Neural cell (in vitro differentiated cells): ENCODE data around the gene SDK2.

Source experiments
- CTCF ChIP-seq: fragments of 450-650 bp; IDR thresholded peaks from 2 replicates; pipeline ENCODE4 v1.5.1; 2014; ENCODE audit warnings: antibody characterized with exemption, mild to moderate bottlenecking, moderate library complexity; ENCODE audit not compliant: poor library complexity, severe bottlenecking
- EZH2 ChIP-seq: fragments of 200-600, 300-800 bp; shearing (Covaris generic), sonication (generic); IDR thresholded peaks from 2 replicates; pipeline ENCODE4 v1.6.1; 2014; ENCODE audit warnings: antibody characterized with exemption, low read length, borderline replicate concordance, mild to moderate bottlenecking; ENCODE audit not compliant: insufficient read depth, poor library complexity, severe bottlenecking
- MXI1 ChIP-seq: fragments of 450-650 bp; conservative IDR thresholded peaks from 2 replicates; pipeline ENCODE4 v1.6.1; 2014; ENCODE audit warnings: antibody characterized with exemption, mild to moderate bottlenecking; ENCODE audit not compliant: poor library complexity, severe bottlenecking
- POLR2AphosphoS5 ChIP-seq: IDR thresholded peaks from 2 replicates; pipeline ENCODE4 v1.6.1; 2012
- REST ChIP-seq: IDR thresholded peaks from 2 replicates; pipeline ENCODE4 v1.6.1; 2012; ENCODE audit warnings: borderline replicate concordance
- SMC3 ChIP-seq: fragments of 450-650 bp; conservative IDR thresholded peaks from 2 replicates; pipeline ENCODE4 v1.6.1; 2014; ENCODE audit warnings: antibody characterized with exemption, mild to moderate bottlenecking, moderate library complexity; ENCODE audit not compliant: poor library complexity
- TAF1 ChIP-seq: IDR thresholded peaks from 2 replicates; pipeline ENCODE4 v1.6.1; 2012; ENCODE audit warnings: low read depth

DNA sequence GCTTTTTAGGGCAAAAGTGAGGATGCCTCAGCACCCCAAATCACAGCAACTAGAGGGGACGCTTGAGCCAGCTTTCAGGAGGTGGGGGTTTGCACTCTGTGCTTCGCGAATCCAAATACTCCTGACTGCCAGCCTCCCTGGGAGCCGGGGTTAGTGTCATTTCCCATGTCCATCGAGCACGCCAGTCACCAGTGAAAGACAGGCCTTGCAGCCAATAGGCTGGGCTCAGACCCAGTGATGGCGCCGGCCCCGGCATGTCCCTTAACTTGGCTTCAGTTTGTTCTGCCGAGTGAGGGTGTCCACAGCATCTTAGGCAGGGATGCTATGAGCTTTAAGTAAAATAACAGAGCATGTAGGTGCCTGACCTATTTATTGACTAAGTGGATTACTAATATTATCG is 281.5 kb downstream of the SDK2 start:
- TF ChIP-seq CTCF = no peak
- no peak for TF ChIP-seq TAF1
- TF ChIP-seq POLR2AphosphoS5 = no peak
- no peak for TF ChIP-seq EZH2
- no peak for TF ChIP-seq SMC3
- no peak for TF ChIP-seq REST
- no peak for TF ChIP-seq MXI1
